Stimulated activated CD4-positive, alpha-beta T cell treated with anti-CD3 and anti-CD28 coated beads, Interleukin-15, amount 100 ng/mL, for 48 hours (primary cell): Measurements from ENCODE around the gene TSR1.

Source experiments
- DNase-seq, 2 donors: peaks; one replicate each; pipeline ENCODE4 v3.0.0-alpha.2; 2020; ENCODE audit warnings: low read depth in 2 of 2

TSR1 gene

DNA sequence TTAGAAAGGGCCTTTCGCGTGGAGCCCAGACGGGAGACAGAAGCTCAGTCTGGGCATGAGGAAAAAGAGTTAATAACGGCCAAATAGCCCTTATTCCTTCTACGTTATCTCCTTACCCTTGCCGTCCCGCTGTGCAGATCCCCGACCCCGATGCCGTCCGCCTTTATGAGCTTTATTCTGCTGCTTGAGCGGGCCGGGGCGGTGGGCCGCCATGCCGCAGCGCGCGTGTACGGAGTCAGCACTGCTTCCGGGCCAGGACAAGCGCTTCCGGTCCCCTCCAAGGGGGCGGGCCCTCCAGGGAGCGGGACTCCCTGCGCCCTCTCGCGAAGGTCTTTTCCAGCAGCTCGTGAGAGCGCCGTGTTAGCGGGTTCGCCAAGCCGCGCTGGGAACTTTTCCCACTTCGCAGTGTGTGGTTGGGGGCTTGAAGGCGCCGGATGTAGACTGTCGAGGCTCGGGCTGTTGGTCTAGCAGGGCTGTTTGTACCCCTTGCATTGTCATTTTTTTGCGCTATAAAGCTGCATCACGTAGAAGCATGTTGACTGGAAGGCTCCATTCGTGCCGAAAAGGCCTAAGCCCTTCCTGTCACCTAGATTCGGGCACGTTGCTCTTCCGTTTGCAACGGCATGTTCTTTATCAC, at the start of gene TSR1:
Gene TSR1 (minus strand): TSS at position 243 of the 637 bp plus-strand sequence. CDS start 30 bp downstream, at position 213.
- peak; percentile 81 to 89 for DNase-seq

DNA sequence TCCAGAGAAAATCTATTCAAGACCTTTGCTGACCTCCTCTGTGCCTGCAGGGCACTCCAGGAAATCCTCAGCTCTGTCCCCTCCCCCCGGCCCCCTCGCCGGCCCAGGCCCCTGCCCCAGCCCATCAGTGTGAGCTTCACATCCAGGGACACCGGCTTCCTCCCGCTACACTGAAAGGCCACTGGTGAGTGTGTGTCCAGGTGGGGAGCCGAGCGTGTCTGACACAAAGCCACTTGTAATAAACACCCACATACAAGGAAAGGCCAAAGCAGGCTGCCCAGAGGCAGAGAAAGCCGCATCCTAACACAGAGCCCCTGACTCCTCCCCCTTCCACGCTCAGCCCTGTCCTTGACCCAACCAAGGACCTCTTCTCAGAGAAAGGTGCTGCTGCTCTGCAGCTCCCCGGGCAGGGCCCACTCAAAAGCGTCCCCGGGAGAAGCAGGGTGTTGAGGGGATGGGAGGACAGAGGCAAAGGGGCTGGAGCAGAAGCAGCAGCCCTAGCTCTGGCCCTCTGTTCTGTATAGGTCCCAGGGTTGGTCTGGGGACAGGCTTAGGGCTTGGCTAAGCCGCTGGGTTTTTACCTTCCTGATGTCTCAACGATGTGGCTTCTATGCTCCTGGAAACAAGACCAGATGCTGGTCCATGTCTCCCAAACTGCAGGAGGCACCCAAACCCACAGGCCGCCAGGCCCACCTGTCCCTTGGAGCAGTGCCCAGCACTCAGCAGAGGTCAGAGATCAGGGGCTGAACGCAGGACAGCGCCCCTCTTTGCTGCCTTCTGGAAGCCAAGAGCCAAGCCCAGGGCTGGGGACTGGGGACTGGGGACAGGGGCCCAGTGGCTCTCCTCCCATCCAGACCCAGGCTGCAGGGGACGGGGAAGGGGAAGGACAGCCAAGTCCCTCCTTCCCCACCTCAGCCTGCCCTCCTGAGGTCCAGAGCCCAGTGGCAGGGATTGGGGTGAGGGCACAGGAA, 49.3 kb upstream of the TSR1 start:
- no peak for DNase-seq

DNA sequence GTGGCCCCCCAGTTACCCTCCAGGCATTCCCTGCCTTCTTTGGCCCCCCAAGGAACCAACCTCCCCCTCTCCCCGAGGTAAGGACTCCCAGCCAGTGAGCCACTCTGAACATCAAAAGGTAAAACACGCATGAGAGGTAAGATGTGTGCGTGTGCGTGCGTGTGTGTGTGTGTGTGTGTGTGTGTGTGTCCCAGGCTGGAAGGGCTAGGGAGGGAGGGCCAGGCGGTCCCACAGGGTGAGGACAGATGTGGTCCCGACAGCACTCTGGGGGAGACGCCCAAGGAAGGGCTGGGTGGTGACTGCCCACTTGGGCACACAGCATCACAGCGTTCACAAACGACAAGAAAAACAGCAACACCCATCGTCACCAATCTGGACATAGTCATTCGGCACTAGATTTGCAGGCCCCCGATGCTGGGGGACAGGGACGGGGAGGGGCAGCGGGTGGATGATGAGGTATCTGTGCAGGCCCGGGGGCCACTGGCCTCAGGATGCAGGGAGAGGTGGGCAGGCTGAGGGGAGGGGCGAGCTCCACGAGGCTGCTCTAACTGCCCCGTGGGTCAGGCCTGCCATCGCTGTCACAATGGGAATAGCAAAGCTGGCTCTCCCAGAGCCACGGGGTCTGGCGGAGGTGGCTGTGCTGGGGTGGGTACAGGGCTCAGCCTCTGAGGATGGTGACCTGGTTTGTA, 48.3 kb upstream of the TSR1 start:
- DNase-seq: no peak

DNA sequence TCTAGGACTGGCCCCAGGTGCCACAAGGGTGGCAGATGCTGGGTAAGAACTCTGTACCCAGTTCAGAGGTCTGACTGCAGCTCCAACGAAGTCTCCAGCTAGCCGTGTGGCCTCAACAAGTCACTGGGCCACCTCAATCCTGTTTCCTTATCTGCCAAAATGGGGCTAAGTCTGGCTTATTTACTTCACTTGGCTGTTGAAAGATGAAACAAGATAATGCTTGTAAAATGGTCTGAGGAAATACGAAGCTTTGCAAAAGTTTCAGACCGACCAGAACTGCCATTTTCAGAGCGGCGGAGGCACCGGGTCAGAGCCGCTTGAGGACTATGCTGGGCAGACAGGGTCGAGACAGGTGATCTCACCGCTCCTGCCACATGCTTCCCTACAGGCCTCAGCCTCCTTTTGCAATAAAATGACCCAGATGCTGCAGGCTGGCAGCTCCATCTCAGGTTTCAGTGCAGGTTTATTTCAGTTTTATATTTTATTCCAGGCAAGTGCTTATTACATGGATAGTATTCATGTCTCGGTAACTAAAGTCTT, 47.4 kb upstream of the TSR1 start:
- DNase-seq: no peak

DNA sequence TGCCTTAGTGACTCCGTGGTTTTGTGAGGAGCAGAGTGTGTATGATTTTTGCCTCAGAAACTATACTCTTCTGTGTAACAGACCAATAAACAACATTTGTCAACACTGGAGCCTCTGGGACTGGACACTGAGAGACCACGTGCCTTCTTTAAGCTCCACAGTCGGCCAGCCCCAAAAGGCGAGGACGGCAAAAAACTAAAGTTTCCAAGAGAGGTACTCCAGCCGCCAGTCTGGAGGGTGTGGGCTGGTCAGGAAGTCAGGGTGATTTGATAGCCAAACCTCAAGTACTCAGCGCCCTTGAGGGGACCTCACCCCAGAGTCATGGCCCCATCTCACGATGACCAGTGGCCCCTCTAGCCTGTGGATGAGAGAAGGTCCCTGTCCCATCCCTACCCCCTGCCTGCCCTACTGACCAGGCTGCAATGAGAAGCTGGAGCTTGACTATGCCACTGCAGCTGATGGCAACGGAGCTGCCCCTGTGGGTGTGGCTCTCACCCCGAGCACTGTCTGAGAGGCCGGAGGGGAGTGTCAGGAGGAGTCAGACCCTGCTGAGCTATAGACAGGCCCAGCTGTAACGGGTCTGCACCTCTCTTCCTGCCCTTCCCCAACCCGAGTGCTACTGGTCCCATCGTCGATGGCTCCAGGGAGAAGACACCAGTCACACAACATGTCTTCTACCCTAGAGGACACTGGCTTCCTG, 44.8 kb upstream of the TSR1 start:
- DNase-seq: no peak

DNA sequence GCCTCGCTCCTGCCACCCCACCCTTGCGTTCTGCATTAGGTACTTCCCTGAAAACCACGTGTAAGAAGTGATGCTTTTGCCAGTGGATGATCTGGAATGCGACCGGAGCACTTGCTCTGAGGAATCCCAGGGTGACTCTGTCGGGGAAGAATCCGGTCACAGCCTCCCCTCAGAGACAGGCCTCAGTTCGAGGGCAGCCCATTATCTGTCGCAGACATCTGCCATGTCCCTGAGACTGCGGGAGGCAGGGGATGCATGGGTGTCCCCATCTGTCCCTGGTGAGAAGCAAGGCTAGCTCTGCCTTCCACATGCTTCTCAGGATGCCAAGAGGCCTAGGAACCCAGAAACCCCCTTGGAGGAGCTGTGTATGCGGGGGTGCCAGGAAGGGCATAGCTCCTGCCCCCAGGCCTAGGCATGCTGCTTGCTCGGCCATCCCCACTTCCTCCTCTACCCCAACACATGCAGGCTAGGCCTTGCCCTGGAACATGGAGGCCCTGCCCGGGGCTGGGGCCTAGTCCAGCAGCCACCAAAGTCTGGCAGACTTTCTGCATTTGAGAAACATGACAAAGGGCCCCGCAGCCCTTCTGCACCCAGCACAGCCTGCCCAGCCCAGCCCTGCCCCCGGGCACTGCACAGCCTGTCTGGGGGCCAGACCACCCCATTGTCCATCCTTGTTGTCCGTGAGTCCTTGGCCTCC, 44.1 kb upstream of the TSR1 start:
- no peak for DNase-seq

DNA sequence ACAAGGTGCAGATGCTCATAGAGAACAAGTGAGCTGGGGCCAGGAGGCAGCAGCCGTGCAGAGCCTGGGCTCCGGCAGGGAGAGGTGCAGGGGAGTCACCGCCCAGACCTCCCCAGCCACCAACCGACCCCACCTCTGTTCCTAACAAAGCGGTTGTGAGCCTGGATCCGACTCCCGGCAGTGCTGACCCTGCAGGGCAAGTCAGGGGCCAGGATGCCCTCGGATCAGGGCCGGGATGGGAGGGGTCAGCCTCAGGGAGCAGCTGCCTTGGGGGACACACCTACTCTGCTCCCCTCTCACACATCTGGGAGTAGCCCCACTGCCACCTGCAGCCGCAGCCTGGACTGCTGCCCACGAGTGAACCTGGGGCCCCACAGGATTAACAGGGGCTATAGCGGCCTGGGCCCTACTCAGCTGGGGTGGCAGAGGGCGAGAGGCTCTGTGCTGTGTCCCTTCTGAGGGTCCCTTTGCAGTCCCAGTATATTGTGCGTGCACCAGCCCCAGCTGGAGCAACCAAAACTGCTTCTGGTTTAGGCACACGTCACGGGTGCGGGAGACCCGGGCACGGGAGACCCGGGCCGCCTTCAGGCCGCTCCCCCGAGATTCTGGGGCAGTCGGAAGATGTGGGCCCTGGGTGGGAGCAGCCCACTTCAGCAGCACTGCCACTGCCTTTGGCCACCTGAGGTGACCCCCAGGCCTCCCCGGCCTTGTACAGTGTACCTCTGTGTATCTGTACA, 43.4 kb upstream of the TSR1 start:
- DNase-seq: no peak

DNA sequence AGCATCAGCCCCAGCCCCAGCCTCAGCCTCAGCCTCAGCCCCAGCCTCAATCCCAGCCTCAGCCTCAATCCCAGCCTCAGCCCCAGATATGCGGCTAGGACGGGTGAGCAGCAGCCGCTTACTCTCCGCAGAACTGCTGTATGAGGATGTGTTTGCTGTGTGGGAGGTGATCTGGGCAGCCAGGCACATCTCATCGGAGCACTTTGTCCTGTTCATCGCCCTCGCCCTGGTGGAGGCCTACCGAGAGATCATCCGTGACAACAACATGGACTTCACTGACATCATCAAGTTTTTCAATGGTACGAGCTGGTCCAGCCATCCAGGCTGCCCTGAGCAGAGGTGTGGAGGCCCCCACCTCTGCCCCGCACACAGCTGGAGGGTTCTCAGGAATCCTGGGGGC, 42.6 kb upstream of the TSR1 start:
- DNase-seq: no peak

DNA sequence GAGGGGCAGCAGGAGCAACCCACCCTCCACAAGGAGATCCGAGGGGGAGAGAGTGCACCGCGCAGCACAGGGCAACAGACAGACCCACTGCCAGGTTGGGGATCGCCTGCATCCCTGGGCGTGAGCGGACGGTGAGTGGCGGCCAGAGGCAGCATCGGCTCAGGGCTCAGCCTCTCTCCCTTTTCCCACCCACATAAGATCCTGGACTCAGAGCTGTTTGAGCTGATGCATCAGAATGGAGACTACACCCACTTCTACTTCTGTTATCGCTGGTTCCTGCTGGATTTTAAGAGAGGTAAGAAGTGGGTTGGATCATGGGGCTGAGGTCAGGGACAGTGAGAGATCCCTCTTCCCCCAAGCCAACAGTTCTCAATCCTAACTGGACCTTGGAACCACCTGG, 41.4 kb upstream of the TSR1 start:
- DNase-seq: no peak

DNA sequence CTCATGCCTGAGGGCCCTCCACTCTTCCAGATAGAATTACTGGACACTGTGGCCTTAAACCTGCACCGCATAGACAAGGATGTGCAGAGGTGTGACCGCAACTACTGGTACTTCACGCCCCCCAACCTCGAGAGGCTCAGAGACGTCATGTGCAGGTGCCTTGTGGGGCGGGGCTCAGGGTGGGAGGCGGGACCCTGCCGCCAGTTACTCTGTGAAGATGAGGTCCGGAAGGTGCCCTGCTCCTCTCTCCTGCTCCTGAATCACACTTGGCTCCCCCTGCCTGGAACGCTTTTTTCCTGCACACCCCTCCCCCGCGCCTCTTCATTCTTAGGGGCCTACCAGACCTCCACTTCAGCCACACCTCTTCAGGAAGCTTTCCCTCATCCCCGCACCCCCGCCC, 39.9 kb upstream of the TSR1 start:
- DNase-seq: no peak

DNA sequence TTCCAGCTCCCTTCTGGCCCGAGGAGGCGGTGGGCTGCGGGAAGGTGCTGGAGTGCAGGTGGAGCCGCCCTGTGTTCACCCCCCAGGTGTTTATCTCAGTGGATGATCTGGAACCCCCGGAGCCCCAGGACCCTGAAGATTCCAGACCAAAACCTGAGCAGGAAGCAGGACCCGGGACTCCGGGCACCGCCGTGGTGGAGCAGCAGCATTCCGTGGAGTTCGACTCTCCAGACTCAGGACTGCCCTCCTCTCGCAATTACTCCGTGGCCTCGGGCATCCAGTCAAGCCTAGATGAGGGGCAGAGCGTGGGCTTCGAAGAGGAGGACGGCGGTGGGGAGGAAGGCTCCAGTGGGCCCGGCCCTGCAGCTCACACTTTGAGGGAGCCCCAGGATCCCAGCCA, 39.1 kb upstream of the TSR1 start:
- no peak for DNase-seq

DNA sequence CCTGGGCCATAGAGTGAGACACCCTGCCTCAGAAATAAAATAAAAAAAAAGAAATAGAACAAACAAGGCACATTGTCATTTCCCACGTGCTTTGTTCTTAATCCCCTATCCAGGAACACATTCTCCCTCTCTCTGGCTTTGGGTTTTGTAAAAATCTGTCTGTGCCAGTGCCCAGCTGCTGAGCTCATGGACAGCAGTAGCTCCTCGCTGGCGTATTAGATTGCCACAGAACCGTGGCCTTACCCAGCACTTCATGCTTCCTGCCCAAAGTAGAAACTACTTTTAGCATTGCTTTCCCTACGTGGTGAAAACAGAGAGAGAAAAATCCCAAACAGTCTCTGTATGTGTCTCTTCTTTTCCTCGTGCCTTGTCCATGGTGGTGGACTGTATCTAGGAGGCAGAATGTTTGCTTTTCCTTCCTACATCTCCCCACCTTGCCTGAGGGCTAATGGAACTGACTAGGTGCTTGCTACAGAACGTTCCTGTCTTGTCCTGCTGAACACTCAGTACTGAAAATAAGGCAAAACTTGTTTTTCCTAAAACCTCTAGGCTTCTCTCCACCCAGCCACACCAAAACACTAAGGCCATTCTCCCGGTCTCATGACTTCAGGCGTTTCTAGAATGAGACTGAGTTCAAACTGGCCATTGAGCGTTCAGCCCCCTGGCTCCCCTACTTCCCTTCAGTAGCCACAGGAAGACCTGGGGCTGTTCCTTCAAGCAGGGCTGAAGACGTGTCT, 38.5 kb upstream of the TSR1 start:
- no peak for DNase-seq

DNA sequence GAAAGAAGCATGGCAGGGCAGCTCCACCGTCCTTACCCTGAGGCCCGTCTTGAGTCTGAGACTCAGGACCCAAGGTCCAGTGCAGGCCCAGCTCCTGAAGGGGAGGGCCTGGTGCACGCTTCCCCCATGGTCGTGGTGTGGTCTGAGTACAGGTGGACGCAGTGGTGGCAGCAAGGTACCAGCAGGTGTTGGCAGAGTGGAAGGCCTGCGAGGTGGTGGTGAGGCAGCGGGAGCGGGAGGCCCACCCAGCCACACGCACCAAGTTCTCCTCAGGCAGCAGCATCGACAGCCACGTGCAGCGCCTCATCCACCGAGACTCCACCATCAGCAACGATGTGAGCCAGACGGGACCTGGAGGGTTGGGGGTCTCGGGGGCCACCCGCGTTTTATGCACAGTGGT, 36.9 kb upstream of the TSR1 start:
- no peak for DNase-seq

DNA sequence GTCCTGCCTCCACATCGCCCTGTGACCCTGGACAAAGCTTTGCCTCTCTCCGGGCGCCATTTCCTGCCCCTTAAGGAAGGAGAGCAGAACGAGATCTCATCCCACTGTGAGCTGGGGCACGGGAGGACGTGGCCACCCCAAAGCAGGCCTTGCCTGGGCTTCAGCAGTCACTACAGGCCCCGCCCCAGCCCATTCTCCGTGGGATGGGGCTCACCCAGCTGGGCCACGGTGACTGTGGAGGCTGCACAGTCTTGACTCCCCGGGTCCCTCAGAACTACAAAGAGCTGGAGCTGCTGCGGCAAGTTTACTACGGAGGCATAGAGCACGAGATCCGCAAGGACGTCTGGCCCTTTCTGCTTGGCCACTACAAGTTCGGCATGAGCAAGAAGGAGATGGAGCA, 36.4 kb upstream of the TSR1 start:
- no peak for DNase-seq

DNA sequence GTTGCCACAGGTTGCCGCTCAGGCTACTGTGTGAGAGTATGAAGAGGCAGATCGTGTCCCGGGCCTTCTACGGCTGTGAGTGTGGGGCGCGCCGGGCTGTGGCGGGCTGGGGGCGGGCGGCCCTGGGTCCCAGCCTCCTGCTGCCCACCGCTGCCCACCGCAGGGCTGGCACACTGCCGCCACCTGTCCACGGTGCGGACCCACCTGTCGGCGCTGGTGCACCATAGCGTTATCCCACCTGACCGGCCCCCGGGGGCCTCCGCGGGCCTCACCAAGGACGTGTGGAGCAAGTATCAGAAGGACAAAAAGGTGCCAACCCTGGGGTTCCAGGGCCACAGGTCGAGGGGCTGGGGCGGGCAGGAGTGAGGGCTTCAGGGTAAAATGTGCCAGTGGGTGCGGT, 35.9 kb upstream of the TSR1 start:
- DNase-seq: no peak

DNA sequence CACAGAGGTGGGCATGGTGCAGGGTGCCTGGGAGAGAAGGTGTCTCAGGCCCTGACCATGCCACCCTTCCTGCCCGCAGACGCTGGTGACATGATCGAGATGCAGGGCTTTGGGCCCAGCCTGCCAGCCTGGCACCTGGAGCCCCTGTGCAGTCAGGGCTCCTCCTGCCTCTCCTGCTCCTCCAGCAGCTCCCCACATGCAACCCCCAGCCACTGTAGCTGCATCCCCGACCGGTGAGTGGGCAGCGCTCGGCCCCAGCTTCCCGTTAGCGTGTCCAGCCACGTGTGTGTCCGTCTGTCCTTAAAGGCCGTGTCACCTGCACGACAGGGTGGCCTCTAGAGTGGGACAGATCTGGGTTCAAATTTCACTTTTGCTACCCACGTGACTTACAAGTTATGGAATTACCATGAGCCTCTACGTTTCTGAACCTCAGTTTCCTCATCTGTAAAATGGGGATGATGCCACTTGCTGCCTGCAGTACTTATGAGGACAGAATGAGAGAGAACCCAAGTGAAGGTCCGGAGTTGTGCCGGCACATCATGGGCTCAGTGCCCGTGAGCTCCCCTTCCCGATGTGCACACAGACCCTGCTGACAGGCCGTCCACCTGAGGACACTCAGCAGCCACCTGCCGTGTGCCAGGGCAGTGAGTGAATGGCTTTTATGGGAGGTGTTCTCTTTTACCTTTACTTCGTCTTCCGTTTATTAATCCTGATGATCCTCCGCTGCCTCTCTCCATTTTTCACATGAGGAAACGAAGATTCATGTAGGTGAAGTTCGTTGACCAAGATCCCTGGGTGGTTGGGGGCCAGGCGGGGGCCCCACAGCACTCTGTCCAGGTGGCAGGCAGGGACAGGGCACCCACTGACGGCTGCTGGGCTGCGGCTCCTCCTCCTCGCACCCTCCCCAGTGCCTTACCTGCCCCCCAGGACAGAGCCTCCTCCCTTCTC, 35.2 kb upstream of the TSR1 start:
- no peak for DNase-seq

DNA sequence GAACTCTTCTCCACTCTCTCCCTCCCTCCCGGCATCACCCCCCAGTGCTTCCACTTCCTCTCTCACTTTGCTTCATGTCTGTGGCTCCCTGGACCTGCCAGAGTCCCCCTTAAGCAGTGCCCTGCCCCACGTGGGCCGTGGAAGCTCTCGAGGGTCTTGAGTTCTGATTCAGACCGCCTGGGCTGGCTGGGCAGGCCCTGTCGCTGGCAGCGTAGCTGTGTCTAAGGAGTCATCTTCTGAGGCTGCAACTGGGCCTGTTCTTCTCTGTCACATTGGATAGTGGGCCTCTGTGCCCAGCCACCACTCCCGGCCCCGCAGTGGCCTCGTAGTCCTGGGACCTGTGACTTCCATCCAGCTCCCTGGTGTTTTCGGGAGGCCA, 33.9 kb upstream of the TSR1 start:
- DNase-seq: no peak

DNA sequence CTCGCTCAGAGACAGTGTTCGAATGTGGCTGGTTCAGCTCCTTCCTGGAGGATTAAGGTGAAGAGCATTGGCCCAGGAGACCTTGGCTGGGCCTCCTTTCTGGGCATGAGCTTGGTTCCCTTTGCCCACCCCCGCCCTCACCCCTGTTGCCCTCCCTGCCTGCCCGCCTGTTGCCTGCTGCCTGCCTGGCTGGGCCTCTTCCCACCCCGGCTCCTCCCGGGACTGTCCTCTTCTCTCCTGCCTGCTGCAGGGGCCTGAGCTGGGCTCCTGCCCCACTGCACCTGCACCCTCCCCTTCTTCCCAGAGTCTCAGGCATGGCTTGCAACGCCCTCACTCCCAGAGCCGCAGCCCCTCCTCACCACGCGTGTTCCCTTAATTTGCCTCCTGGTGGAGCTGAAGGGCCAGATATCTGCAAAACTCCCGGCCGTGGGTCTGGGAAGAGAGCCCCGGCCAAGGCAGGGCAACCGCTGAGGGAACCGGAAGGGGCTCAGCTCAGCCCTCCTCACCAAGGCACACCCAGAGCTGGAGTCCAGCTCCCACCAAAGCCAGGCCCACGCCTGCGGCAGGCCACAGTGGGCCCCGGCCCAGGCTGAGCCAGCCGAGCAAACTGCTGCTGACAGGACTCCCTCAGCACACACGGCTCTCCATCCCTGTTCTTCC, 33.4 kb upstream of the TSR1 start:
- DNase-seq: no peak
